OCI-LY7 (cell line): Measurements from ENCODE around the gene ZNF708. TPM values are rescaled to one million over a fixed set of nuclear protein-coding genes. Genes with fewer than 3 reads are reported as not detected.
"Not testable (repeated sequence)": the region's sequence is repeated elsewhere in the genome, so short reads cannot be mapped to it uniquely, and the experiment has no call there.

ENCODE experiments used
- BruUV-seq: library from RNA; stranded (reverse); fragments of 400-500 nt; replicated peaks from 2 replicates; lab custom pipeline; 2021; lab: Mats Ljungman, UMichigan
- CTCF ChIA-PET: fragments of 300-600 bp; sonication (Branson Sonifier 250); formaldehyde crosslinking; loops from one replicate; lab custom pipeline; 2022; ENCODE audit warnings: antibody characterized with exemption; ENCODE audit not compliant: unreplicated experiment; lab: Charles Lee
- POLR2A ChIA-PET: fragments of 300-600 bp; sonication (Branson Sonifier 250); formaldehyde crosslinking; loops from one replicate; lab custom pipeline; 2022; ENCODE audit warnings: antibody characterized with exemption; lab: Charles Lee
- DNase-seq: peaks from one replicate; pipeline ENCODE4 v3.0.0-alpha.2; 2015; ENCODE audit warnings: low spot score
- H2AFZ ChIP-seq: fragments of 200-600 bp; sonication (generic), shearing (Covaris generic); 2 replicates; pipeline ENCODE4 v1.6.1; 2014; ENCODE audit warnings: mild to moderate bottlenecking, antibody characterized with exemption, low read length, moderate library complexity
- H3K27ac ChIP-seq: fragments of 200-600 bp; sonication (generic); 2 replicates; pipeline ENCODE4 v1.5.1; 2014; ENCODE audit warnings: mixed run types, low read depth, mild to moderate bottlenecking, moderate library complexity, low read length, inconsistent platforms; ENCODE audit not compliant: poor library complexity, severe bottlenecking
- H3K36me3 ChIP-seq: fragments of 200-600 bp; sonication (generic); 2 replicates; pipeline ENCODE4 v1.6.1; 2014; ENCODE audit warnings: mild to moderate bottlenecking, antibody characterized with exemption, low read length, moderate library complexity, mixed read lengths; ENCODE audit not compliant: insufficient read depth
- H3K4me1 ChIP-seq: fragments of 200-600 bp; sonication (generic); 2 replicates; pipeline ENCODE4 v1.5.1; 2014; ENCODE audit warnings: mild to moderate bottlenecking, low read length; ENCODE audit not compliant: insufficient read depth, poor library complexity, severe bottlenecking
- H3K4me2 ChIP-seq: fragments of 200-600 bp; sonication (generic); 2 replicates; pipeline ENCODE4 v1.6.1; 2014; ENCODE audit warnings: mild to moderate bottlenecking, low read length
- H3K4me3 ChIP-seq: fragments of 200-600 bp; sonication (generic); 2 replicates; pipeline ENCODE4 v1.5.1; 2014; ENCODE audit warnings: mild to moderate bottlenecking, low read depth, low read length; ENCODE audit not compliant: poor library complexity, severe bottlenecking
- H3K79me2 ChIP-seq: fragments of 200-600 bp; sonication (generic); 2 replicates; pipeline ENCODE4 v1.6.1; 2016; ENCODE audit warnings: low read depth, mild to moderate bottlenecking, low read length, moderate library complexity, mixed read lengths; ENCODE audit not compliant: insufficient read depth
- H3K9me2 ChIP-seq: fragments of 200-600 bp; sonication (generic); 2 replicates; pipeline ENCODE4 v1.6.1; 2016; ENCODE audit warnings: mild to moderate bottlenecking, low read length, mixed read lengths; ENCODE audit not compliant: insufficient read depth
- H3K9me3 ChIP-seq: fragments of 200-600 bp; sonication (generic); 2 replicates; pipeline ENCODE4 v1.6.1; 2014; ENCODE audit warnings: mild to moderate bottlenecking, mixed run types, low read length, mixed read lengths
- H4K20me1 ChIP-seq: fragments of 200-600 bp; sonication (generic); 2 replicates; pipeline ENCODE4 v1.6.1; 2014; ENCODE audit warnings: mild to moderate bottlenecking, antibody characterized with exemption, low read length, moderate library complexity, mixed read lengths; ENCODE audit not compliant: insufficient read depth
- CTCF ChIP-seq: fragments of 200-600 bp; sonication (generic); conservative IDR thresholded peaks from 2 replicates; pipeline ENCODE4 v1.5.1; 2014; ENCODE audit warnings: mild to moderate bottlenecking, antibody characterized with exemption, low read length, moderate library complexity, mixed read lengths
- EZH2phosphoT487 ChIP-seq: fragments of 200-600 bp; sonication (generic); IDR thresholded peaks from 2 replicates; pipeline ENCODE4 v1.6.1; 2018; ENCODE audit warnings: low read depth, borderline replicate concordance, mild to moderate bottlenecking, mixed run types, antibody characterized with exemption, low read length, moderate library complexity, mixed read lengths
- intact Hi-C: fragments of 100-400 bp; cut with micrococcal nuclease; formaldehyde crosslinking; loops from one replicate; pipeline ENCODE4 v1.10.0; 2022; ENCODE audit not compliant: unreplicated experiment
- total RNA-seq, 2 experiments: library from RNA; depleted of rRNA in 1 of 2; stranded (reverse); fragments of >200 nt in 1 of 2; shearing (Covaris generic) in 1 of 2; gene quantifications; 2 replicates each; pipeline ENCODE4 v1.2.3, GENCODE V29; 2014 to 2022

The ZNF708 gene
- total RNA-seq, 2 experiments from 2014 or later, result 19.3 to 26.5 TPM

- no peaks in the 10 kb centered on the region for H4K20me1 ChIP-seq
- no peak overlapping the region for H3K27ac ChIP-seq
- no peaks in the 10 kb centered on the region for H3K4me1 ChIP-seq
- CTCF ChIA-PET, result no interaction called here
- H3K79me2 ChIP-seq, result no peaks in the 10 kb centered on the region
- H3K9me3 ChIP-seq, result no peaks in the 10 kb centered on the region
- no peak overlapping the region for H2AFZ ChIP-seq
- POLR2A ChIA-PET, result no interaction called here
- H3K4me2 ChIP-seq, result no peak overlapping the region
- no peak overlapping the region for H3K4me3 ChIP-seq
- DNase-seq, result no peak
- H3K9me2 ChIP-seq, result no peaks in the 10 kb centered on the region
- BruUV-seq, result no TSS peak
- TF ChIP-seq EZH2phosphoT487 (no peak), CTCF (no peak)
- H3K36me3 ChIP-seq, result no peaks in the 10 kb centered on the region
- intact Hi-C loops, result no loop called here
Measured at GRCh38 chr19:21260164-21260847, 68.9 kb downstream of the ZNF708 start.

GRCh38 chr19:21259421-21260124 is 69.6 kb downstream of the ZNF708 start:
- H3K9me3 ChIP-seq, intact Hi-C loops, H3K9me2 ChIP-seq, H4K20me1 ChIP-seq, H3K4me1 ChIP-seq, H2AFZ ChIP-seq, H3K36me3 ChIP-seq, CTCF ChIA-PET, DNase-seq, H3K27ac ChIP-seq, H3K79me2 ChIP-seq, H3K4me2 ChIP-seq, BruUV-seq, H3K4me3 ChIP-seq: not testable (repeated sequence)
- POLR2A ChIA-PET, result interaction anchor here (0.7 kb wide), 1 partner anchor 41 kb away, joined by 3 read pairs; no protein-coding TSS in a partner anchor

GRCh38 chr19:21256722-21257121 is 72.5 kb downstream of the ZNF708 start:
- H3K9me3 ChIP-seq, result no peaks in the 10 kb centered on the region
- POLR2A ChIA-PET, result no interaction called here
- H3K4me2 ChIP-seq, result no peak overlapping the region
- peak; percentile 56 for TF ChIP-seq CTCF
- no peak for TF ChIP-seq EZH2phosphoT487
- CTCF ChIA-PET, result no interaction called here
- intact Hi-C loops, result no loop called here
- H3K4me3 ChIP-seq, result no peak overlapping the region
- no peaks in the 10 kb centered on the region for H4K20me1 ChIP-seq
- H3K27ac ChIP-seq, result no peak overlapping the region
- H3K9me2 ChIP-seq, result no peaks in the 10 kb centered on the region
- no peak overlapping the region for H2AFZ ChIP-seq
- H3K79me2 ChIP-seq, result no peaks in the 10 kb centered on the region
- DNase-seq, result peak; percentile 43
- BruUV-seq, result no TSS peak
- H3K36me3 ChIP-seq, result no peaks in the 10 kb centered on the region
- no peaks in the 10 kb centered on the region for H3K4me1 ChIP-seq

Other genes with a start within 250 kb of the ZNF708 start
- 39.6 and 46.4 TPM in 2 replicates for gene ZNF714, start 247.2 kb downstream of the ZNF708 start, total RNA-seq (2014; rRNA removed; shearing (Covaris generic))
- 51.7 and 59.2 TPM in 2 replicates for gene ZNF714, start 247.2 kb downstream of the ZNF708 start, total RNA-seq (2022)
- gene ZNF431, start 187.4 kb downstream of the ZNF708 start, total RNA-seq (2014; rRNA removed; shearing (Covaris generic)), result 11.9 and 26.6 TPM in 2 replicates
- gene ZNF431, start 187.4 kb downstream of the ZNF708 start, total RNA-seq (2022), result 27.0 and 34.5 TPM in 2 replicates
- gene ZNF738, start 29.6 kb upstream of the ZNF708 start, total RNA-seq (2014; rRNA removed; shearing (Covaris generic)), result 57.0 and 85.0 TPM in 2 replicates
- gene ZNF738, start 29.6 kb upstream of the ZNF708 start, total RNA-seq (2022), result 47.9 and 50.9 TPM in 2 replicates
- gene ZNF493, start 67.7 kb upstream of the ZNF708 start, total RNA-seq (2014; rRNA removed; shearing (Covaris generic)), result 57.6 and 75.1 TPM in 2 replicates
- 37.6 and 41.4 TPM in 2 replicates for gene ZNF493, start 67.7 kb upstream of the ZNF708 start, total RNA-seq (2022)
- gene ZNF429, start 176.2 kb upstream of the ZNF708 start, total RNA-seq (2014; rRNA removed; shearing (Covaris generic)), result 12.8 and 19.8 TPM in 2 replicates
- 24.6 and 30.7 TPM in 2 replicates for gene ZNF429, start 176.2 kb upstream of the ZNF708 start, total RNA-seq (2022)